ENCODE data around the gene AGMO. TPM values are rescaled to one million over a fixed set of nuclear protein-coding genes. Genes with fewer than 3 reads are reported as not detected.

AGMO gene
- total and polyA plus RNA-seq, 2 experiments from 2014 or later = 0.42 to 0.55 TPM

GRCh38 chr7:15213093-15213492 is 348.7 kb downstream of the AGMO start:
- ATAC-seq = no peak
- no peaks in the 10 kb centered on the region for H3K9me2 ChIP-seq (ENCODE audit: insufficient read depth)
- no peak for DNase-seq (ENCODE audit: low spot score)
- Mint-ChIP-seq H3K27ac (no peak overlapping the region), H3K36me3 (ENCODE audit: low read depth) (no peaks in the 10 kb centered on the region), H3K9me3 (no peaks in the 10 kb centered on the region), H3K27me3 (ENCODE audit: insufficient read depth, low read depth, poor library complexity) (no peaks in the 10 kb centered on the region), H3K4me3 (no peak overlapping the region), H3K4me1 (peaks cover 10% of the 10 kb centered on the region; the same call in 2 of the 3 replicates)
- H3F3A ChIP-seq (replicated peaks; ENCODE audit: low read depth) = no peaks in the 10 kb centered on the region
- H2AFZ ChIP-seq = no peak overlapping the region
- no peaks in the 10 kb centered on the region for H3K27me3 ChIP-seq (ENCODE audit: insufficient read depth)
- no peaks in the 10 kb centered on the region for H4K20me1 ChIP-seq (replicated peaks; ENCODE audit: insufficient read depth)
- peaks cover 5% of the 10 kb centered on the region; the same call in 1 of the 2 replicates for H3K4me1 ChIP-seq (ENCODE audit: insufficient read depth)
- no peak overlapping the region for H3K4me2 ChIP-seq
- no peak for TF ChIP-seq CREB1 (CRISPR knock-in tag; IDR thresholded peaks at IDR 0.05; ENCODE audit: low read depth)
- TF ChIP-seq STAT1 (IDR thresholded peaks at IDR 0.05; ENCODE audit: unreplicated experiment) = no peak
- TF ChIP-seq JUNB (IDR thresholded peaks at IDR 0.05; ENCODE audit: unreplicated experiment) = no peak
- TF ChIP-seq, protein P1, sequence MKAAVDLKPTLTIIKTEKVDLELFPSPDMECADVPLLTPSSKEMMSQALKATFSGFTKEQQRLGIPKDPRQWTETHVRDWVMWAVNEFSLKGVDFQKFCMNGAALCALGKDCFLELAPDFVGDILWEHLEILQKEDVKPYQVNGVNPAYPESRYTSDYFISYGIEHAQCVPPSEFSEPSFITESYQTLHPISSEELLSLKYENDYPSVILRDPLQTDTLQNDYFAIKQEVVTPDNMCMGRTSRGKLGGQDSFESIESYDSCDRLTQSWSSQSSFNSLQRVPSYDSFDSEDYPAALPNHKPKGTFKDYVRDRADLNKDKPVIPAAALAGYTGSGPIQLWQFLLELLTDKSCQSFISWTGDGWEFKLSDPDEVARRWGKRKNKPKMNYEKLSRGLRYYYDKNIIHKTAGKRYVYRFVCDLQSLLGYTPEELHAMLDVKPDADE (IDR thresholded peaks at IDR 0.05) = no peak
- no peak overlapping the region for H3K4me3 ChIP-seq
- no peaks in the 10 kb centered on the region for H3K36me3 ChIP-seq (ENCODE audit: insufficient read depth)
- no peak overlapping the region for H3K27ac ChIP-seq (ENCODE audit: low read depth)
- H3K79me2 ChIP-seq (replicated peaks; ENCODE audit: insufficient read depth) = no peaks in the 10 kb centered on the region

- no peak overlapping the region for H3K4me3 Mint-ChIP-seq
- no peak for DNase-seq (ENCODE audit: low spot score)
- TF ChIP-seq CREB1 (CRISPR knock-in tag; IDR thresholded peaks at IDR 0.05; ENCODE audit: low read depth) (no peak), ZNF331 (CRISPR knock-in tag; IDR thresholded peaks at IDR 0.05; ENCODE audit: low read depth) (no peak), STAT1 (IDR thresholded peaks at IDR 0.05; ENCODE audit: unreplicated experiment) (no peak), EZH2phosphoT487 (IDR thresholded peaks at IDR 0.05; ENCODE audit: unreplicated experiment) (no peak), EZH2 (IDR thresholded peaks at IDR 0.05; ENCODE audit: low read depth, unreplicated experiment) (no peak), POLR2AphosphoS5 (IDR thresholded peaks at IDR 0.05; ENCODE audit: low read depth) (no peak), JUNB (IDR thresholded peaks at IDR 0.05; ENCODE audit: unreplicated experiment) (no peak)
- TF ChIP-seq, protein P2, sequence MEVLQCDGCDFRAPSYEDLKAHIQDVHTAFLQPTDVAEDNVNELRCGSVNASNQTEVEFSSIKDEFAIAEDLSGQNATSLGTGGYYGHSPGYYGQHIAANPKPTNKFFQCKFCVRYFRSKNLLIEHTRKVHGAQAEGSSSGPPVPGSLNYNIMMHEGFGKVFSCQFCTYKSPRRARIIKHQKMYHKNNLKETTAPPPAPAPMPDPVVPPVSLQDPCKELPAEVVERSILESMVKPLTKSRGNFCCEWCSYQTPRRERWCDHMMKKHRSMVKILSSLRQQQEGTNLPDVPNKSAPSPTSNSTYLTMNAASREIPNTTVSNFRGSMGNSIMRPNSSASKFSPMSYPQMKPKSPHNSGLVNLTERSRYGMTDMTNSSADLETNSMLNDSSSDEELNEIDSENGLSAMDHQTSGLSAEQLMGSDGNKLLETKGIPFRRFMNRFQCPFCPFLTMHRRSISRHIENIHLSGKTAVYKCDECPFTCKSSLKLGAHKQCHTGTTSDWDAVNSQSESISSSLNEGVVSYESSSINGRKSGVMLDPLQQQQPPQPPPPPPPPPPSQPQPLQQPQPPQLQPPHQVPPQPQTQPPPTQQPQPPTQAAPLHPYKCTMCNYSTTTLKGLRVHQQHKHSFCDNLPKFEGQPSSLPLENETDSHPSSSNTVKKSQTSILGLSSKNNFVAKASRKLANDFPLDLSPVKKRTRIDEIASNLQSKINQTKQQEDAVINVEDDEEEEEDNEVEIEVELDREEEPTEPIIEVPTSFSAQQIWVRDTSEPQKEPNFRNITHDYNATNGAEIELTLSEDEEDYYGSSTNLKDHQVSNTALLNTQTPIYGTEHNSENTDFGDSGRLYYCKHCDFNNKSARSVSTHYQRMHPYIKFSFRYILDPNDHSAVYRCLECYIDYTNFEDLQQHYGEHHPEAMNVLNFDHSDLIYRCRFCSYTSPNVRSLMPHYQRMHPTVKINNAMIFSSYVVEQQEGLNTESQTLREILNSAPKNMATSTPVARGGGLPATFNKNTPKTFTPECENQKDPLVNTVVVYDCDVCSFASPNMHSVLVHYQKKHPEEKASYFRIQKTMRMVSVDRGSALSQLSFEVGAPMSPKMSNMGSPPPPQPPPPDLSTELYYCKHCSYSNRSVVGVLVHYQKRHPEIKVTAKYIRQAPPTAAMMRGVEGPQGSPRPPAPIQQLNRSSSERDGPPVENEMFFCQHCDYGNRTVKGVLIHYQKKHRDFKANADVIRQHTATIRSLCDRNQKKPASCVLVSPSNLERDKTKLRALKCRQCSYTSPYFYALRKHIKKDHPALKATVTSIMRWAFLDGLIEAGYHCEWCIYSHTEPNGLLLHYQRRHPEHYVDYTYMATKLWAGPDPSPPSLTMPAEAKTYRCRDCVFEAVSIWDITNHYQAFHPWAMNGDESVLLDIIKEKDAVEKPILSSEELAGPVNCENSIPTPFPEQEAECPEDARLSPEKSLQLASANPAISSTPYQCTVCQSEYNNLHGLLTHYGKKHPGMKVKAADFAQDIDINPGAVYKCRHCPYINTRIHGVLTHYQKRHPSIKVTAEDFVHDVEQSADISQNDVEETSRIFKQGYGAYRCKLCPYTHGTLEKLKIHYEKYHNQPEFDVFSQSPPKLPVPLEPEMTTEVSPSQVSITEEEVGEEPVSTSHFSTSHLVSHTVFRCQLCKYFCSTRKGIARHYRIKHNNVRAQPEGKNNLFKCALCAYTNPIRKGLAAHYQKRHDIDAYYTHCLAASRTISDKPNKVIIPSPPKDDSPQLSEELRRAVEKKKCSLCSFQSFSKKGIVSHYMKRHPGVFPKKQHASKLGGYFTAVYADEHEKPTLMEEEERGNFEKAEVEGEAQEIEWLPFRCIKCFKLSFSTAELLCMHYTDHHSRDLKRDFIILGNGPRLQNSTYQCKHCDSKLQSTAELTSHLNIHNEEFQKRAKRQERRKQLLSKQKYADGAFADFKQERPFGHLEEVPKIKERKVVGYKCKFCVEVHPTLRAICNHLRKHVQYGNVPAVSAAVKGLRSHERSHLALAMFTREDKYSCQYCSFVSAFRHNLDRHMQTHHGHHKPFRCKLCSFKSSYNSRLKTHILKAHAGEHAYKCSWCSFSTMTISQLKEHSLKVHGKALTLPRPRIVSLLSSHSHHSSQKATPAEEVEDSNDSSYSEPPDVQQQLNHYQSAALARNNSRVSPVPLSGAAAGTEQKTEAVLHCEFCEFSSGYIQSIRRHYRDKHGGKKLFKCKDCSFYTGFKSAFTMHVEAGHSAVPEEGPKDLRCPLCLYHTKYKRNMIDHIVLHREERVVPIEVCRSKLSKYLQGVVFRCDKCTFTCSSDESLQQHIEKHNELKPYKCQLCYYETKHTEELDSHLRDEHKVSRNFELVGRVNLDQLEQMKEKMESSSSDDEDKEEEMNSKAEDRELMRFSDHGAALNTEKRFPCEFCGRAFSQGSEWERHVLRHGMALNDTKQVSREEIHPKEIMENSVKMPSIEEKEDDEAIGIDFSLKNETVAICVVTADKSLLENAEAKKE (CRISPR knock-in tag; IDR thresholded peaks at IDR 0.05) = no peak
- TF ChIP-seq, protein P1 (IDR thresholded peaks at IDR 0.05) = no peak
- TF ChIP-seq, protein P3, sequence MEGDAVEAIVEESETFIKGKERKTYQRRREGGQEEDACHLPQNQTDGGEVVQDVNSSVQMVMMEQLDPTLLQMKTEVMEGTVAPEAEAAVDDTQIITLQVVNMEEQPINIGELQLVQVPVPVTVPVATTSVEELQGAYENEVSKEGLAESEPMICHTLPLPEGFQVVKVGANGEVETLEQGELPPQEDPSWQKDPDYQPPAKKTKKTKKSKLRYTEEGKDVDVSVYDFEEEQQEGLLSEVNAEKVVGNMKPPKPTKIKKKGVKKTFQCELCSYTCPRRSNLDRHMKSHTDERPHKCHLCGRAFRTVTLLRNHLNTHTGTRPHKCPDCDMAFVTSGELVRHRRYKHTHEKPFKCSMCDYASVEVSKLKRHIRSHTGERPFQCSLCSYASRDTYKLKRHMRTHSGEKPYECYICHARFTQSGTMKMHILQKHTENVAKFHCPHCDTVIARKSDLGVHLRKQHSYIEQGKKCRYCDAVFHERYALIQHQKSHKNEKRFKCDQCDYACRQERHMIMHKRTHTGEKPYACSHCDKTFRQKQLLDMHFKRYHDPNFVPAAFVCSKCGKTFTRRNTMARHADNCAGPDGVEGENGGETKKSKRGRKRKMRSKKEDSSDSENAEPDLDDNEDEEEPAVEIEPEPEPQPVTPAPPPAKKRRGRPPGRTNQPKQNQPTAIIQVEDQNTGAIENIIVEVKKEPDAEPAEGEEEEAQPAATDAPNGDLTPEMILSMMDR (conservative IDR thresholded peaks at IDR 0.05; ENCODE audit: low read depth in 2 of 2) = no peak
Observed at GRCh38 chr7:15209429-15209828, 352.4 kb downstream of the AGMO start.

More at GRCh38 chr7:15209429-15209828, 352.4 kb downstream of the AGMO start:
- Histone ChIP-seq H3K27me3 (ENCODE audit: insufficient read depth) (no peaks in the 10 kb centered on the region), H3K9me2 (ENCODE audit: insufficient read depth) (no peaks in the 10 kb centered on the region), H3K4me2 (no peak overlapping the region), H4K20me1 (replicated peaks; ENCODE audit: insufficient read depth) (no peaks in the 10 kb centered on the region), H3K4me3 (no peak overlapping the region), H3K79me2 (replicated peaks; ENCODE audit: insufficient read depth) (no peaks in the 10 kb centered on the region), H3F3A (replicated peaks; ENCODE audit: low read depth) (no peaks in the 10 kb centered on the region), H3K36me3 (ENCODE audit: insufficient read depth) (no peaks in the 10 kb centered on the region), H3K4me1 (ENCODE audit: insufficient read depth) (peaks cover 5% of the 10 kb centered on the region; the same call in 1 of the 2 replicates), H3K27ac (ENCODE audit: low read depth) (no peak overlapping the region), H2AFZ (0 out of 2 replicates have a peak overlapping the region, but pooled peaks have one; percentile 69)
- no peaks in the 10 kb centered on the region for H3K27me3 Mint-ChIP-seq (ENCODE audit: insufficient read depth, low read depth, poor library complexity)
- no peak overlapping the region for H3K27ac Mint-ChIP-seq
- H3K4me1 Mint-ChIP-seq = peaks cover 10% of the 10 kb centered on the region; the same call in 2 of the 3 replicates
- no peaks in the 10 kb centered on the region for H3K9me3 Mint-ChIP-seq
- H3K36me3 Mint-ChIP-seq (ENCODE audit: low read depth) = no peaks in the 10 kb centered on the region
- ATAC-seq = no peak; the same call in 2 of the 3 replicates
